Common myeloid progenitor, CD34-positive (primary cell): ENCODE data around the gene RNF40.

ENCODE experiments used
- CTCF ChIA-PET: fragments of 350-600 bp; sonication (Branson Sonifier 250); formaldehyde crosslinking; loops from one replicate; lab custom pipeline; 2021; ENCODE audit warnings: antibody characterized with exemption; lab: Charles Lee
- POLR2A ChIA-PET: fragments of 350-600 bp; sonication (Branson Sonifier 250); formaldehyde crosslinking; loops from one replicate; lab custom pipeline; 2021; ENCODE audit warnings: antibody characterized with exemption; lab: Charles Lee
- DNase-seq, 3 donors: peaks; one replicate each; pipeline versions ENCODE4 v3.0.0 to v3.0.0-alpha.2; 2013
- H3K27ac ChIP-seq, 2 experiments: 1 replicate in 1 of 2; 2 replicates in 1 of 2; pipeline ENCODE4 v1.7.0; 2013; ENCODE audit warnings: inconsistent platforms in 2 of 2, low read length in 2 of 2, mild to moderate bottlenecking in 2 of 2, low read depth in 1 of 2, moderate library complexity in 1 of 2; ENCODE audit not compliant: severe bottlenecking in 2 of 2, insufficient read depth in 1 of 2, poor library complexity in 1 of 2
- H3K27me3 ChIP-seq, 5 experiments: replicated peaks in 2 of 5; 1 replicate in 3 of 5; 2 replicates in 2 of 5; pipeline versions ENCODE4 v1.6.1 to v1.7.0; 2013; ENCODE audit warnings: low read length in 4 of 5, mild to moderate bottlenecking in 2 of 5, moderate library complexity in 2 of 5, inconsistent platforms in 1 of 5; ENCODE audit not compliant: insufficient read depth in 5 of 5, control insufficient read depth in 4 of 5
- H3K36me3 ChIP-seq, 4 experiments: 1 replicate in 2 of 4; 2 replicates in 2 of 4; pipeline versions ENCODE4 v1.6.1 to v1.7.0; 2013; ENCODE audit warnings: low read length in 3 of 4, control low read depth in 1 of 4, mild to moderate bottlenecking in 1 of 4; ENCODE audit not compliant: control insufficient read depth in 4 of 4, insufficient read depth in 4 of 4
- H3K4me1 ChIP-seq, 4 experiments: 1 replicate in 3 of 4; 2 replicates in 1 of 4; pipeline versions ENCODE4 v1.6.1 to v1.7.1; 2013; ENCODE audit warnings: low read length in 3 of 4, mild to moderate bottlenecking in 3 of 4, control low read depth in 1 of 4, inconsistent platforms in 1 of 4, moderate library complexity in 1 of 4; ENCODE audit not compliant: control insufficient read depth in 4 of 4, insufficient read depth in 4 of 4; ENCODE audit errors: control extremely low read depth in 1 of 4
- H3K4me3 ChIP-seq, 7 experiments: 1 replicate in 4 of 7; 2 replicates in 3 of 7; pipeline versions ENCODE4 v1.5.1 to v1.7.0; 2013; ENCODE audit warnings: mild to moderate bottlenecking in 7 of 7, low read length in 6 of 7, moderate library complexity in 6 of 7, inconsistent platforms in 2 of 7, low read depth in 2 of 7, control low read depth in 1 of 7; ENCODE audit not compliant: insufficient read depth in 4 of 7, control insufficient read depth in 1 of 7; ENCODE audit errors: extremely low read depth in 1 of 7
- H3K9me3 ChIP-seq, 5 experiments: 1 replicate in 4 of 5; 2 replicates in 1 of 5; pipeline versions ENCODE4 v1.6.1 to v1.7.1; 2013; ENCODE audit warnings: low read length in 4 of 5, mild to moderate bottlenecking in 2 of 5, inconsistent platforms in 1 of 5, low read depth in 1 of 5, moderate library complexity in 1 of 5; ENCODE audit not compliant: control insufficient read depth in 4 of 5, insufficient read depth in 2 of 5; ENCODE audit errors: control extremely low read depth in 1 of 5
- WGBS: methylation state at CpG from one replicate; pipeline ENCODE4 v1.1.5; 2013; ENCODE audit not compliant: insufficient coverage; 5-methylcytosine and 5-hydroxymethylcytosine counted together

The RNF40 gene

GRCh38 chr16:30755955-30756780, 6.0 kb upstream of the RNF40 start:
- Histone ChIP-seq H3K36me3 (peaks cover 8 to 69% (median 44%) of the 10 kb centered on the region in 4 experiments), H3K27ac (no peak overlapping the region), H3K27me3 (no peaks in the 10 kb centered on the region), H3K4me3 (no peak overlapping the region), H3K9me3 (no peaks in the 10 kb centered on the region), H3K4me1 (peaks cover 8 to 34% (median 29%) of the 10 kb centered on the region in 4 experiments)
- POLR2A ChIA-PET: no interaction called here
- no peak for DNase-seq
- WGBS: 96% methylated on average over 20 of the region's 20 CpGs
- CTCF ChIA-PET: no interaction called here

GRCh38 chr16:30756781-30757100, 5.4 kb upstream of the RNF40 start:
- Histone ChIP-seq H3K4me1 (peaks cover 8 to 39% (median 34%) of the 10 kb centered on the region in 4 experiments), H3K36me3 (peaks cover 6 to 64% (median 39%) of the 10 kb centered on the region in 4 experiments), H3K27me3 (no peaks in the 10 kb centered on the region), H3K27ac (no peak overlapping the region), H3K9me3 (no peaks in the 10 kb centered on the region), H3K4me3 (no peak overlapping the region)
- POLR2A ChIA-PET: no interaction called here
- CTCF ChIA-PET: no interaction called here
- WGBS: 95% methylated on average over 8 of the region's 13 CpGs
- DNase-seq: no peak

GRCh38 chr16:30757316-30757715, 4.8 kb upstream of the RNF40 start:
- H3K36me3 ChIP-seq: peaks cover 6 to 60% (median 39%) of the 10 kb centered on the region in 4 experiments
- no peaks in the 10 kb centered on the region for H3K27me3 ChIP-seq
- H3K4me1 ChIP-seq: peaks cover 8 to 40% (median 35%) of the 10 kb centered on the region in 4 experiments
- DNase-seq: no peak
- 100% methylated on average over 3 of the region's 7 CpGs for WGBS
- H3K4me3 ChIP-seq: no peak overlapping the region
- POLR2A ChIA-PET: no interaction called here
- no peaks in the 10 kb centered on the region for H3K9me3 ChIP-seq
- CTCF ChIA-PET: no interaction called here
- H3K27ac ChIP-seq: peak overlapping the region in 1 of 2 experiments; percentile 11

GRCh38 chr16:30758988-30759491, 3.1 kb upstream of the RNF40 start:
- DNase-seq: peak; percentile 30 to 78 (median 76)
- POLR2A ChIA-PET: interaction anchor here (0.6 to 2.2 kb wide), 2 partner anchors 11 to 44 kb away, joined by 3 to 7 read pairs; partner anchors contain the start of gene PHKG2
- Histone ChIP-seq H3K27me3 (no peaks in the 10 kb centered on the region), H3K27ac (peak overlapping the region; percentile 62 to 75), H3K9me3 (no peaks in the 10 kb centered on the region), H3K4me1 (peaks cover 11 to 53% (median 47%) of the 10 kb centered on the region in 4 experiments), H3K36me3 (peaks cover 3 to 54% (median 33%) of the 10 kb centered on the region in 4 experiments), H3K4me3 (peak overlapping the region in 6 of 7 experiments; percentile 4 to 33 (median 18))
- CTCF ChIA-PET: interaction anchor here (0.8 to 1.8 kb wide), 5 partner anchors 9 to 183 kb away, joined by 3 to 4 read pairs (median 4); no protein-coding TSS in a partner anchor
- 40% methylated on average over 10 of the region's 10 CpGs for WGBS

GRCh38 chr16:30760001-30760559, 2.0 kb upstream of the RNF40 start:
- H3K27me3 ChIP-seq: no peaks in the 10 kb centered on the region
- H3K9me3 ChIP-seq: no peaks in the 10 kb centered on the region
- CTCF ChIA-PET: interaction anchor here (0.8 to 2.2 kb wide), 10 partner anchors 8 to 182 kb away, joined by 3 to 10 read pairs (median 4); partner anchors contain the start of gene PHKG2
- POLR2A ChIA-PET: interaction anchor here (0.7 kb wide), 1 partner anchor 35 kb away, joined by 3 read pairs; no protein-coding TSS in a partner anchor
- peaks cover 0 to 54% (median 34%) of the 10 kb centered on the region in 4 experiments for H3K36me3 ChIP-seq
- H3K27ac ChIP-seq: no peak overlapping the region
- peaks cover 11 to 53% (median 47%) of the 10 kb centered on the region in 4 experiments for H3K4me1 ChIP-seq
- no peak for DNase-seq
- WGBS: 97% methylated on average over 6 of the region's 7 CpGs
- peak overlapping the region in 1 of 7 experiments; percentile 93 for H3K4me3 ChIP-seq

- Histone ChIP-seq H3K4me1 (peaks cover 11 to 53% (median 47%) of the 10 kb centered on the region in 4 experiments), H3K27ac (peak overlapping the region; percentile 85 to 93), H3K4me3 (peak overlapping the region; percentile 86 to 98 (median 93)), H3K9me3 (no peaks in the 10 kb centered on the region), H3K36me3 (peaks cover 0 to 55% (median 36%) of the 10 kb centered on the region in 4 experiments), H3K27me3 (no peaks in the 10 kb centered on the region)
- ChIA-PET CTCF (interaction anchor here (0.8 to 2.2 kb wide), 8 partner anchors 9 to 53 kb away, joined by 3 to 10 read pairs (median 4); partner anchors contain the start of gene PHKG2), POLR2A (interaction anchor here (0.7 to 1.2 kb wide), 3 partner anchors 35 to 63 kb away, joined by 3 to 4 read pairs (median 3); no protein-coding TSS in a partner anchor)
- WGBS: 29% methylated on average over 20 of the region's 26 CpGs
- DNase-seq: no peak
Observed at GRCh38 chr16:30760577-30761426, 1.3 kb upstream of the RNF40 start.
